Measurements from ENCODE around the gene TBC1D10B.

- no peak for TF ChIP-seq CTCF (IDR thresholded peaks at IDR 0.05 in 4 of 5, conservative IDR thresholded peaks at IDR 0.05 in 1 of 5)
- TF ChIP-seq POLR2A (IDR thresholded peaks at IDR 0.05) = no peak
Observed at GRCh38 chr16:30401768-30402425, 31.6 kb upstream of the TBC1D10B start.
